Stimulated activated CD8-positive, alpha-beta memory T cell treated with anti-CD3 and anti-CD28 coated beads, Interleukin-15, amount 100 ng/mL, for 48 hours (primary cell): Measurements from ENCODE around the gene ATP5F1E.
"Not testable (repeated sequence)": the region's sequence is repeated elsewhere in the genome, so short reads cannot be mapped to it uniquely, and the experiment has no call there.

ENCODE experiments used
- DNase-seq, 2 donors: peaks; one replicate each; pipeline ENCODE4 v3.0.0-alpha.2; 2020; ENCODE audit warnings: low read depth in 2 of 2

Gene ATP5F1E

GRCh38 chr20:59042796-59043631 lies 10.9 kb upstream of the ATP5F1E start:
- peak; percentile 92 to 93 for DNase-seq

GRCh38 chr20:59042151-59042795 lies 10.1 kb upstream of the ATP5F1E start, which contains the start of gene PRELID3B:
TSS of gene PRELID3B (minus strand) at chr20:59042786. CDS start at chr20:59042730, 56 bp downstream.
- DNase-seq: no peak

- not testable (repeated sequence) for DNase-seq
Measured at GRCh38 chr20:59041487-59041886, 9.4 kb upstream of the ATP5F1E start.

- no peak for DNase-seq
Measured at GRCh38 chr20:59040667-59041066, 8.5 kb upstream of the ATP5F1E start.

- DNase-seq: no peak
Measured at GRCh38 chr20:59039233-59039632, 7.1 kb upstream of the ATP5F1E start.

- DNase-seq: no peak
Measured at GRCh38 chr20:59037386-59037785, 5.3 kb upstream of the ATP5F1E start.

GRCh38 chr20:59035381-59035780 lies 3.2 kb upstream of the ATP5F1E start:
- DNase-seq: no peak

- no peak for DNase-seq
Measured at GRCh38 chr20:59033616-59034165, 1.6 kb upstream of the ATP5F1E start.

GRCh38 chr20:59033093-59033492 lies 958 bp upstream of the ATP5F1E start:
- no peak for DNase-seq

- no peak for DNase-seq
Measured at GRCh38 chr20:59032713-59033059, 551 bp upstream of the ATP5F1E start.

GRCh38 chr20:59031564-59032022 lies 542 bp downstream of the ATP5F1E start:
- no peak for DNase-seq

- no peak for DNase-seq
Measured at GRCh38 chr20:59030911-59031563, 1.1 kb downstream of the ATP5F1E start.

- DNase-seq: no peak
Measured at GRCh38 chr20:59028812-59029211, 3.3 kb downstream of the ATP5F1E start.

- DNase-seq: no peak
Measured at GRCh38 chr20:59027741-59028320, 4.3 kb downstream of the ATP5F1E start.

GRCh38 chr20:59026904-59027740 lies 5.0 kb downstream of the ATP5F1E start:
- no peak for DNase-seq

- no peak for DNase-seq
Measured at GRCh38 chr20:59025511-59025910, 6.6 kb downstream of the ATP5F1E start.

GRCh38 chr20:59025086-59025485 lies 7.0 kb downstream of the ATP5F1E start:
- no peak for DNase-seq

GRCh38 chr20:59024111-59024530 lies 8.0 kb downstream of the ATP5F1E start:
- no peak for DNase-seq

- no peak for DNase-seq
Measured at GRCh38 chr20:59023616-59024015, 8.5 kb downstream of the ATP5F1E start.

- DNase-seq: no peak
Measured at GRCh38 chr20:59022754-59023153, 9.4 kb downstream of the ATP5F1E start.
